Fibroblast of pulmonary artery (primary cell): ENCODE measurements around the gene PEAK3.
A peak's percentile ranks its signal among the peaks of the same experiment; 100 is the strongest.

Experiments
- DNase-seq: peaks from one replicate; pipeline ENCODE4 v3.0.0-alpha.2; 2010; ENCODE audit warnings: low read depth
- H3K4me3 ChIP-seq: replicated peaks from 2 replicates; pipeline ENCODE4 v1.5.1; 2011; ENCODE audit warnings: low read depth, mild to moderate bottlenecking, control low read depth, low read length, moderate library complexity
- TF ChIP-seq, protein P1 (sequence below): IDR thresholded peaks from 2 replicates; pipeline ENCODE4 v1.5.1; 2011; ENCODE audit warnings: mild to moderate bottlenecking, control low read depth, low read length, inconsistent platforms; ENCODE audit errors: missing control alignments

Gene PEAK3

DNA sequence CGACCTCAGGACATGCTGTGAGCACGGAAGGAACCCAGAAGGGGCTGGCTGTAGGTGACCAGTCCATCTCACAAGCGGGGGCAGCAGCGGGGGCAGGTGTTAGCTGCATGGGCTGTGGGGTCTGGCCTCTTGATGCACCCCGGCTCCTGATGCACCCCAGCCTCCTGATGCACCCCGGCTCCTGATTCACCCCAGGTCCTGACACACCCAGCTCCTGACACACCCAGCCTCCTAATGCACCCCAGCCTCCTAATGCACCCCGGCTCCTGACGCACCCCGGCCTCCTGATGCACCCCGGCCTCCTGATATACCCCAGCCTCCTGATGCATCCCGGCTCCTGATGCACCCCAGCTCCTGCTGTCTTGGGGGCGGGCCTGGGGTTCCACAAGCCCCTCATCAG, 39.0 kb upstream of the PEAK3 start:
- TF ChIP-seq, protein P1, sequence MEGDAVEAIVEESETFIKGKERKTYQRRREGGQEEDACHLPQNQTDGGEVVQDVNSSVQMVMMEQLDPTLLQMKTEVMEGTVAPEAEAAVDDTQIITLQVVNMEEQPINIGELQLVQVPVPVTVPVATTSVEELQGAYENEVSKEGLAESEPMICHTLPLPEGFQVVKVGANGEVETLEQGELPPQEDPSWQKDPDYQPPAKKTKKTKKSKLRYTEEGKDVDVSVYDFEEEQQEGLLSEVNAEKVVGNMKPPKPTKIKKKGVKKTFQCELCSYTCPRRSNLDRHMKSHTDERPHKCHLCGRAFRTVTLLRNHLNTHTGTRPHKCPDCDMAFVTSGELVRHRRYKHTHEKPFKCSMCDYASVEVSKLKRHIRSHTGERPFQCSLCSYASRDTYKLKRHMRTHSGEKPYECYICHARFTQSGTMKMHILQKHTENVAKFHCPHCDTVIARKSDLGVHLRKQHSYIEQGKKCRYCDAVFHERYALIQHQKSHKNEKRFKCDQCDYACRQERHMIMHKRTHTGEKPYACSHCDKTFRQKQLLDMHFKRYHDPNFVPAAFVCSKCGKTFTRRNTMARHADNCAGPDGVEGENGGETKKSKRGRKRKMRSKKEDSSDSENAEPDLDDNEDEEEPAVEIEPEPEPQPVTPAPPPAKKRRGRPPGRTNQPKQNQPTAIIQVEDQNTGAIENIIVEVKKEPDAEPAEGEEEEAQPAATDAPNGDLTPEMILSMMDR, result no peak
- H3K4me3 ChIP-seq, result no peak overlapping the region
- no peak for DNase-seq

DNA sequence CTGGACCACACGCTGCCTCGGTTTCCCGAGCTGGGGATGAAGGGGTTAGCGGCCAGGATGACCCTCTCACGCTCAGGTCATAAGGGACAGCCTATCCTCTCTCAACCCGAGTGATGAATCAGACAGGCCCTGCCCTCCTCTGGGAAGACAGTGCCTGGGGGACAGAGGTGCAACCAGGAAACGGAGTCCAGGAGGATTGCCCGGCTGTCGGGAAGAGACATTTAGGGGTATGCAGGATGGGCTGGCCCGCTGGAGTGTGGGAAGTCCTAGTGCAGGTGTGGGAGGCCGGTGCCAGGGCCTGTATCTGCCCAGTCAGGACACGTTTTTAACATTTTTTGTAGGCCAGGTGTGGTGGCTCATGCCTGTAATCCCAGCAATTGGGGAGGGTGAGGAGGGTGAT, 38.1 kb upstream of the PEAK3 start:
- H3K4me3 ChIP-seq, result no peak overlapping the region
- DNase-seq, result no peak
- TF ChIP-seq, protein P1, result no peak

DNA sequence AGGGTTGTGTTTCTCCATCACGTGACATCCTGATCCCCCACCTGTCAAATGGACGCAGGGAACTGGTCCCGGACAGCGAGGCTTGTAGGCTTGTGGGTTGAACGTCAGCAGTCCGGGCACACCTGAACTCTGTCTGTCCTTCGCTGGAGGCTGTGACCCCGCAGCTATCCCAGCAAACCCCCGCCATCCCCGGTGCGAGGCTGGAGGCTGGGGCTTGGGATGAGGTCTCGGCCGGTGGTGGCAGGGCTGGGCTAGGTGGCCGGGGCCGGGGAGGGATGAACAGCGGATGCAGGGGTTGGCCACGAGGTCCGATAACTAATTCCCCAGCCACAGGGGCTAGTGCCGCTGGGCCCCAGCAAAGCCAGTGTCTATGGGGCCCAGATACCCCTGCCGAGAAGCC, 37.6 kb upstream of the PEAK3 start:
- H3K4me3 ChIP-seq, result no peak overlapping the region
- no peak for DNase-seq
- TF ChIP-seq, protein P1, result no peak

DNA sequence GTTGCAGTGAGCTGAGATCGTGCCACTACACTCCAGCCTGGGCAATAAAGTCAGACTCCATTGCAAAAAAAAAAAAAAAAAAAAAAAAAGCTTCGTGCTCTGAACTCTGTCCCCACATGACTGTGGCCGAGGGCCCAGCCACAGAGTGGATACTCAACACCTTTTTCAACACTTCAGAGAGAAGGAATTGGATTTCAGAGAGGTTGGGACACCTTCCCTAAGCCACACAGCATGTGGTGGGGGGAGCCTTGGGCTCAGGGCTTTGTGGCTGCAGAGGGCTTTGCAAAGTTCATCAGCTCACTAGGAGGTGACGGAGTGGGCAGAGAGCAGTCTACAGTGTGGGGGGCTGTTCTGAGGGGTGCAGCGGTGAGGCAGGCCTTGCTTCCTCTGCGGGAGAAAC, 36.9 kb upstream of the PEAK3 start:
- H3K4me3 ChIP-seq, result no peak overlapping the region
- TF ChIP-seq, protein P1, result no peak
- no peak for DNase-seq

DNA sequence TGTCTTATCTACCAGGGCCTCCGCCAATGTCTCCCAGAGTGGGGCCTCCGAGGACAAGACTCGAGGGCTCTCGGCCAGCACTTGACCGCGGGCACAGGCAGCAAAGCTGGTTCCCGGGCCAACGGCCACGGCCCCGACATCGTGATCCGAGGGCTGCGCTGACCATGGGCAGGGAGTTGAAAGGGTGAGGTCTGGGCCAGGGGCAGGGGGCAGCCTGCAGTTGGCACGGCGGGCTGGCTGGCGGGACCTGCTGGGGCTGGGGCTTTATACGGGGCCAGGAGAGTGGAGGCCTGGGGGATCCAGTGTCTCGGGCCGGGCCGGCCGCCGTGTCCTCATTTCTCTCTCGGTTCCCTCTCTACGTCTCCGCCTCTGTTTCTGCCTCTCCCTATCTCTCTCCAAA, 35.8 kb upstream of the PEAK3 start:
- TF ChIP-seq, protein P1, result no peak
- no peak overlapping the region for H3K4me3 ChIP-seq
- no peak for DNase-seq

DNA sequence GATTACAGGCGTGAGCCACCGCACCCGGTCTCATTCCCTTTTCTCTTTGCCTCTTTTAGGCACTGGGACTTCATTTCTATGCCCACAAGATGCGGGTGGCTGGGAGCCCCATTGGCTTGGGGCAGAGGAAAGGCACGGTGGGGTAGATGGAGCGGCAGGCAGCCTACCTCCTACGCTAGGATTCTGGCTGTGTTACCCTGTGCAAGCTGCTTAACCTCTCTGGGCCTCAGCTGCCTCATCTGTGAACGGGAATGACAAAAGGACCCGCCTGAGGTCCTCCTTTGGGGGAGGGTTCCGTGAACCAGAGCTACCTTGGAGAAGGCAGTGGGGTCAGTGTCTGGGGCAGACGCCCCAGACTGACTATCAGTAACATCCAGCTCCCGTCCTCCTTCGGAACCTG, 35.3 kb upstream of the PEAK3 start:
- no peak for DNase-seq
- no peak overlapping the region for H3K4me3 ChIP-seq
- TF ChIP-seq, protein P1, result no peak

DNA sequence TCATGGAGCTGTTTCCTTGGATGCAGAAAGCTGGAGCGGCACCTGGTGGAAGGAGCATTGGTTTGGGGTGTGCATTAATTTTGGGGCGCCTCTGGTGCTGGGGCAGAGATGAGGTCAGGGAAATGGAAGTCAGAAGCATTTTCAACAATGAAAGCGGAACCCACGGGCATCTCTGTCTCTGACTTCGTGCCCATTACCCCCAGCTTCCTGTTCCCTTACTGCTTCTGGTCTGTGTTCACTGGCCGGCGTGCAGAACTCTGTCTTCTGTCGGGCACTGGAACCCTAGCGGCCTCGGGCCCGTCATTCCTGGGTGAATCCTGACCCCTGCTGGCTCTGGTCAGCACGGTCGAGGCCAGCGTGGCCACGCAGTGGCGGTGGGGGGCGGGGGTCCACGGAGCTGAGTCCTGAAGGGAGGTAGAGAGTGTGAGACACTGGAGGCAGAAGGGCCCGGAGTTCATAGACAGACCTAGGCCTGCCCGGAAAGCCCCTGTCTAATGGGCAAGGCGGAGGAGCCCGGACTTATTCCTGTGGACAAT, 33.9 kb upstream of the PEAK3 start:
- peak; percentile 72 for DNase-seq

More for the DNA sequence above, 33.9 kb upstream of the PEAK3 start:
- TF ChIP-seq, protein P1, result peak; percentile 64
- no peak overlapping the region for H3K4me3 ChIP-seq
